Mucosa of stomach (tissue), 1 donor: Measurements from ENCODE around the gene NFYC.

Source experiments
- H3K27me3 ChIP-seq: one replicate; pipeline ENCODE4 v1.7.0; 2013; ENCODE audit warnings: mild to moderate bottlenecking, low read length; ENCODE audit not compliant: control insufficient read depth, insufficient read depth
- H3K36me3 ChIP-seq: one replicate; pipeline ENCODE4 v1.7.0; 2013; ENCODE audit warnings: low read length; ENCODE audit not compliant: control insufficient read depth, insufficient read depth
- H3K4me1 ChIP-seq: one replicate; pipeline ENCODE4 v1.7.0; 2013; ENCODE audit warnings: mild to moderate bottlenecking, low read length; ENCODE audit not compliant: control insufficient read depth, insufficient read depth
- H3K4me3 ChIP-seq: one replicate; pipeline ENCODE4 v1.7.0; 2013; ENCODE audit warnings: low read length
- H3K9ac ChIP-seq: one replicate; pipeline ENCODE4 v1.7.0; 2013; ENCODE audit warnings: mild to moderate bottlenecking, low read length, moderate library complexity
- H3K9me3 ChIP-seq: one replicate; pipeline ENCODE4 v1.7.0; 2013; ENCODE audit warnings: mild to moderate bottlenecking, low read length, moderate library complexity; ENCODE audit not compliant: control insufficient read depth
- donor health status: Pancreatic carcinoma.

Gene NFYC

DNA sequence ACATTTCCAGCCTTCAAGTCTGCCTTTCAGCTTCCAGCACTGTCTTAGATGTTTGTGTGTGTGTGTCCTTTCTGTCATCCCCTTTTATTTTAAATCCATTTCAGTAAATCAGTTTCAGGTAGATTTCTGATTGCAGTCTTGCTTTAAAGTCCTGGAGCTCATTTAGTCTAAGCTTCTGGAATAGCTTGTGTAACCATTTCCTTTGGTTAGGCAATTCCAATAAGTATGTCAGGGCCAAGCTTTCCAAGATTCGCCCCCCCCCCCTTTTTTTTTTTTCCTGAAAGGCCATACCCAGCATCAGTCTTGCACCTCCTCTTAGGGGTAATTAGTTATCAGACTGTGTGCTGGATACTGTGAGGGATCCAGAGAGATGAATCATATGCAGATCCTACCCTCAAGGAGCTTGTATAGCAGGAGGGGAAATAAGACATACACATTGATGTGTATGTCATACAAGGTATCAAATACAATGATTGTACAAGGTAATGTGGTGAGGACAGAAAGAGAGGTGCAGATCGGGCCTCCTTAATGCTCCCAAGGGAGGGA is 41.3 kb downstream of the NFYC start:
- H3K4me3 ChIP-seq, result no peak overlapping the region
- no peaks in the 10 kb centered on the region for H3K9me3 ChIP-seq
- H3K36me3 ChIP-seq, result no peaks in the 10 kb centered on the region
- no peaks in the 10 kb centered on the region for H3K27me3 ChIP-seq
- no peaks in the 10 kb centered on the region for H3K4me1 ChIP-seq
- H3K9ac ChIP-seq, result no peak overlapping the region

GRCh38 chr1:40734882-40735628 is 43.6 kb downstream of the NFYC start:
- Histone ChIP-seq H3K4me3 (no peak overlapping the region), H3K36me3 (peaks cover 8% of the 10 kb centered on the region), H3K9ac (no peak overlapping the region), H3K9me3 (no peaks in the 10 kb centered on the region), H3K4me1 (no peaks in the 10 kb centered on the region), H3K27me3 (no peaks in the 10 kb centered on the region)

- Histone ChIP-seq H3K4me3 (no peak overlapping the region), H3K4me1 (peaks cover 5% of the 10 kb centered on the region), H3K36me3 (peaks cover 10% of the 10 kb centered on the region), H3K9me3 (no peaks in the 10 kb centered on the region), H3K27me3 (no peaks in the 10 kb centered on the region), H3K9ac (no peak overlapping the region)
Observed at GRCh38 chr1:40736085-40736531, 44.6 kb downstream of the NFYC start.

DNA sequence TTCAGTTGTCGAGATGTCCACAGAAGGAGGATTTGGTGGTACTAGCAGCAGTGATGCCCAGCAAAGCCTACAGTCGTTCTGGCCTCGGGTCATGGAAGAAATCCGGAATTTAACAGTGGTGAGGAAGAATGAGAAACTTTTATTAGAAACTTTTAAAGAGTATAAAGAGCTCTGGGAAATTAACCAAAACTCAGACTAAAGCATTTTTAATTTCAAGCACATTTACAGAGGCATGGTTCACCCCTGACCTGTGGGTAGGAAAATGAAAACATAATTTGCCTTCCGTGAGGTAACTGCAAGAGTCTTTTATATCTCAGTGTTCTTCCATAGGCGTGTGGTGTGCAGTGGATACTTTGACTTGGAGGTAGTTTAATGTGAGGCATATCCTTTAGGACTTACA is 47.3 kb downstream of the NFYC start:
- no peak overlapping the region for H3K4me3 ChIP-seq
- H3K4me1 ChIP-seq, result peaks cover 5% of the 10 kb centered on the region
- H3K9me3 ChIP-seq, result no peaks in the 10 kb centered on the region
- H3K9ac ChIP-seq, result no peak overlapping the region
- peaks cover 10% of the 10 kb centered on the region for H3K36me3 ChIP-seq
- no peaks in the 10 kb centered on the region for H3K27me3 ChIP-seq

- peaks cover 5% of the 10 kb centered on the region for H3K4me1 ChIP-seq
- H3K4me3 ChIP-seq, result no peak overlapping the region
- no peak overlapping the region for H3K9ac ChIP-seq
- no peaks in the 10 kb centered on the region for H3K27me3 ChIP-seq
- peaks cover 10% of the 10 kb centered on the region for H3K36me3 ChIP-seq
- H3K9me3 ChIP-seq, result no peaks in the 10 kb centered on the region
Observed at GRCh38 chr1:40739455-40740008, 48.0 kb downstream of the NFYC start.

GRCh38 chr1:40740039-40740996 is 48.8 kb downstream of the NFYC start:
- Histone ChIP-seq H3K4me3 (no peak overlapping the region), H3K4me1 (peaks cover 5% of the 10 kb centered on the region), H3K36me3 (peaks cover 10% of the 10 kb centered on the region), H3K9me3 (no peaks in the 10 kb centered on the region), H3K27me3 (no peaks in the 10 kb centered on the region), H3K9ac (no peak overlapping the region)

- Histone ChIP-seq H3K4me1 (peaks cover 5% of the 10 kb centered on the region), H3K36me3 (peaks cover 10% of the 10 kb centered on the region), H3K9me3 (no peaks in the 10 kb centered on the region), H3K4me3 (no peak overlapping the region), H3K9ac (no peak overlapping the region), H3K27me3 (no peaks in the 10 kb centered on the region)
Observed at GRCh38 chr1:40740997-40741736, 49.7 kb downstream of the NFYC start.

DNA sequence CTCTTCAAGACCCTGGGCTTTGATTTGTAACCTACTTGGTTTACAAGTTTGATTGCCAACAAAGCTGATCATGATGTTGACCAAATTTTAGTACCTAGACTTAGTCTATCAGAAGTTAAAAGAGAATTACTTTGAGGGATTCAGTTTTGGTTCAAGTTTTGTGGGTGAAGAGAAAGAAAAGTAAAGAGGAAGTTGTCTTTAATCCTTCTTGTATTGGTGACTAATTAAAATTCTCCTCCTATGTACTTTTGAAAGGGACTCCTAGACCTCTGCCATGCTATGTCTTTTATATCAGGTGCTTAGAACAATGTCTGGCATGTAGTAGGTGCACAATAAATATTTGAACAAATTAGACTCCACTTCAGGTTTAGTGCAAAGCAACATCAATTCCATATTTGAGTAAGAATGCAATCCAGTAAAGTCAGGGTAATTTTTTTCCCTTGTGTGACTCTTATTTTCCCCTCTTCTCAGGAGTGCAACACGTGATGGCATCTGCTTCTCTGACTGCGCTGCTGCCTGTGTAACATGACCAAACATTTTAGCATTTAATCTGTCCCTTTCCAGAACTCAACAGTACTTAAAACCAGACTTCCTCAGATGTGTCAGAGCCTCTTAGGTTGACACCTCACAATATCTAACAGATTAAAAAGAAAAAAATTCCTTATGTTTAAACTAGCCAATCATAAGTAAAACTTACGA is 51.0 kb downstream of the NFYC start:
- no peaks in the 10 kb centered on the region for H3K27me3 ChIP-seq
- peaks cover 5% of the 10 kb centered on the region for H3K4me1 ChIP-seq
- peaks cover 10% of the 10 kb centered on the region for H3K36me3 ChIP-seq
- H3K4me3 ChIP-seq, result no peak overlapping the region
- H3K9ac ChIP-seq, result no peak overlapping the region
- H3K9me3 ChIP-seq, result no peaks in the 10 kb centered on the region

DNA sequence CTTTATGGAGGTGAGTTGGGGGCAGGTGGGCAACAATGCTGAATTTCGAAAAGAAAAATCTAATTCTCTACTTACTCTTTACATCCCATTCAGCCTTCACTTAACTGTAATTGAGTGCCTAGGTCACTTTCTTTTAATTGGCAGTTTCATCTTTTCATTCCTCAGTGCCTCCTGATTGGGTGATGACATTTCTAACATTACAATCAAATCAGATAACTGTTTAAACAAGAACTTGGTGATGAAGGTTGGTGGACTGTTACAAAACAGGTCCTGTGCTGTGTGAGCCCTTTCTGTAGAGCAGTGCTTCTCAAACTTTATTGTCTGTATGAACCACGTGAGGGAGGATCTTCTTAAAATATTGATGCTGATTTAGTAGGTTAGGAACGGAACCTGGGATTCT is 51.9 kb downstream of the NFYC start:
- H3K9me3 ChIP-seq, result no peaks in the 10 kb centered on the region
- H3K4me3 ChIP-seq, result no peak overlapping the region
- H3K4me1 ChIP-seq, result peaks cover 5% of the 10 kb centered on the region
- H3K9ac ChIP-seq, result no peak overlapping the region
- peaks cover 10% of the 10 kb centered on the region for H3K36me3 ChIP-seq
- no peaks in the 10 kb centered on the region for H3K27me3 ChIP-seq

DNA sequence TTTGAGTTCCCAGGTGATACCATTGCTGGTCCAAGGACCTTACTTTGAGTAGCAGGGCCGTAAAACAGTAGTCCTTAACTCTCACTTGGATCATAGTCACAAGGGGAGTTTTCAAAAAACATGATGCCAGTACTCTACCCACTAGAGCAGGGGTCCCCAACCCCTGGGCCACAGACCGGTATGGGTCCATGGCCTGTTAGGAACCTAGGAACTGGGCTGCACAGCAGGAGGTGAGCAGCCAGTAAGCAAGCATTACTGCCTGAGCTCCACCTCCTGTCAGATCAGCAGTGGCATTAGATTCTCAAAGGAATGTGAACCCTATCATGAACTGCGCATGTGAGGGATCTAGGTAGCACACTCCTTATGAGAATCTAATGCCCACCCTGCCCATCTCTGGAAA is 52.4 kb downstream of the NFYC start:
- Histone ChIP-seq H3K27me3 (no peaks in the 10 kb centered on the region), H3K9me3 (no peaks in the 10 kb centered on the region), H3K4me1 (peaks cover 5% of the 10 kb centered on the region), H3K36me3 (peaks cover 10% of the 10 kb centered on the region), H3K4me3 (no peak overlapping the region), H3K9ac (no peak overlapping the region)

DNA sequence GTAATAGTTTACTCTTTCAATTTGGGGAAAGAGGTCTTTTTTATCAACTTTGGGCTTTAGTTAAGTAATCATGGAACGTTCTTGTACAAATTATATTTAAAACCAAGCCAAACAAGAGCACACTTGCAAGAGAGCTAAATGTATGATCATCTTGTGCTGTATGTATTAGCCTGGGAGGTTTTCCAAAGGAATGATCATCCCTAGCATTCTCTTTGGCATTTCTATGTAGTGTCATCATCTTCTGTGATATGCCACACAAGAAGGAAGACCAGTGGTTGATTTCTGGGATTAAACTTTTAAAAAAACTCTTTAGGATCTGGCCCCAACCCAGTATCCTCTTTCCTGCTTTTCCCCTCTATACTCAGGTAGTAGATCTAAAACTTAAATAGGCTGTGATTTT is 53.7 kb downstream of the NFYC start:
- Histone ChIP-seq H3K4me1 (peaks cover 4% of the 10 kb centered on the region), H3K36me3 (peaks cover 2% of the 10 kb centered on the region), H3K27me3 (no peaks in the 10 kb centered on the region), H3K9me3 (no peaks in the 10 kb centered on the region), H3K4me3 (no peak overlapping the region), H3K9ac (no peak overlapping the region)
